Mucosa of rectum (tissue), 2 donors: ENCODE results near the gene SASH1.

ENCODE experiments used
- H3K27ac ChIP-seq, 2 donors: one replicate each; pipeline ENCODE4 v1.7.0; 2013; ENCODE audit warnings: inconsistent platforms in 2 of 2, low read depth in 2 of 2, low read length in 2 of 2
- H3K27me3 ChIP-seq, 2 donors: one replicate each; pipeline ENCODE4 v1.7.0; 2013; ENCODE audit warnings: low read length in 2 of 2; ENCODE audit not compliant: control insufficient read depth in 2 of 2, insufficient read depth in 2 of 2
- H3K36me3 ChIP-seq, 2 donors: one replicate each; pipeline ENCODE4 v1.7.0; 2013; ENCODE audit warnings: low read length in 2 of 2; ENCODE audit not compliant: control insufficient read depth in 2 of 2, insufficient read depth in 2 of 2
- H3K4me1 ChIP-seq, 2 donors: one replicate each; pipeline ENCODE4 v1.7.0; 2013; ENCODE audit warnings: low read length in 2 of 2, mild to moderate bottlenecking in 1 of 2; ENCODE audit not compliant: control insufficient read depth in 2 of 2, insufficient read depth in 2 of 2
- H3K4me3 ChIP-seq, 2 donors: one replicate each; pipeline ENCODE4 v1.7.0; 2013; ENCODE audit warnings: low read length in 2 of 2
- H3K9ac ChIP-seq, 2 donors: one replicate each; pipeline ENCODE4 v1.7.0; 2013; ENCODE audit warnings: low read length in 2 of 2, low read depth in 1 of 2, mild to moderate bottlenecking in 1 of 2
- H3K9me3 ChIP-seq, 2 donors: one replicate each; pipeline ENCODE4 v1.7.0; 2013; ENCODE audit warnings: low read length in 2 of 2; ENCODE audit not compliant: control insufficient read depth in 2 of 2
- donor health status: healthy.
- donor health status: Normal muscosa, but diverticular disease.

The SASH1 gene

DNA sequence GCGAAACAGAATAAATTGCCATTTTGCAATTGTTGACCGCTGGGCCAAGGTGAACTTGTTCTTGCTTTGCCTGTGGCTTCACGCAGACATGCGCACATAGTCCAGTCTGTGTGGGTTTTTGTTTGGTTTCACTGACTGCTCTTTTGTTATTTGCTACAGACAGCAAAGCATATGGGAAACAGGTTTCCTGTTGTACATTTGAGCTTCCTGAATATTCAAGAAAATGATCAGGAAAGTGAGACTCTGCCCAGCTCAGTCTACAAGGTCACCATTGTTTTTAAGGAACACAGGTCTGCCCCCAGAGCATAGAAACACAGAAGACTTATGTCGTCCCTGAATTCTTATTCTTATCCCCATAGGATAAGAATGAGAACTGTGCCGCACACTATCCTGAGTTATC, 55.6 kb downstream of the SASH1 start:
- no peaks in the 10 kb centered on the region for H3K9me3 ChIP-seq
- H3K9ac ChIP-seq = no peak overlapping the region
- no peaks in the 10 kb centered on the region for H3K27me3 ChIP-seq
- no peak overlapping the region for H3K4me3 ChIP-seq
- H3K4me1 ChIP-seq = no peaks in the 10 kb centered on the region
- no peaks in the 10 kb centered on the region for H3K36me3 ChIP-seq
- no peak overlapping the region for H3K27ac ChIP-seq

DNA sequence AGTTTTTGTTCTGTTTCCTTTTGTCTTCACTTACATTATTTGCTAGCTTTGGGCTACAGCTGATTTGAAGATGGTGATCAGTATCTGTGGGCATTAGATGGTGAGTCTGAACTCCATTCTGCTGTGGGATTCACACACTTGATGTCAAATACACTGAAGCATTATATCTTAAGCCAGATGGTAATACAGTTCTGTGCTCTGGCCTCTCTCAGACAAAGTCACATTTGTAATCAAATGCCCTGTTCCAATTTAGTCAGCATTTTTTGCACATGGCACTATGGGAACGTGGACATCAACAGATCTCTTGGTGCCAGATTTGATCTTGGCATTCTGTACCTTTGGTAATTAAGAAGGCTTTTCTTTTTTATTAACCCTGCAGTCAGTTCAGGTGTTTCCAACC, 56.0 kb downstream of the SASH1 start:
- Histone ChIP-seq H3K36me3 (no peaks in the 10 kb centered on the region), H3K27ac (no peak overlapping the region), H3K4me1 (no peaks in the 10 kb centered on the region), H3K4me3 (no peak overlapping the region), H3K27me3 (no peaks in the 10 kb centered on the region), H3K9ac (no peak overlapping the region), H3K9me3 (no peaks in the 10 kb centered on the region)

DNA sequence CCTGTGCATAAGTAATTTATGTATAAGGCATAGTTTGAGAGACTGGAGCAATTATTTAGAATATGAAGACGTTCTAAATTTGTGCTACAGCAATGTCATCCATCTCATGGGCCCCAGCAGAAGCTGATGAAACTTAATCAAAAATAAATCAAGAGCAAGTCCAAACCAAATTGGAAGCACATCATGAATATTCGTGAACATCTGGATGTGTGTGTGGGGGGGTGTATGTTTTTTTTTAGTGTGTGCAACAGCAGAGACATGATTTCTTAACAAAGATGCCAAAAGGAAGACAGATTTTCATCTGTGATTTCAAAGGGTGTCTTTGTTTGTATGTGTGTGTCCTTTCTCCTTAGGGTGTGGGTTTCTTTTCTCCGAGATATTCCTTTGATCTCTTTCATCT, 58.9 kb downstream of the SASH1 start:
- no peak overlapping the region for H3K4me3 ChIP-seq
- H3K9me3 ChIP-seq = no peaks in the 10 kb centered on the region
- peaks cover 0 to 2% of the 10 kb centered on the region in 2 donors for H3K4me1 ChIP-seq
- no peak overlapping the region for H3K27ac ChIP-seq
- H3K9ac ChIP-seq = no peak overlapping the region
- no peaks in the 10 kb centered on the region for H3K27me3 ChIP-seq
- H3K36me3 ChIP-seq = no peaks in the 10 kb centered on the region

- H3K36me3 ChIP-seq = no peaks in the 10 kb centered on the region
- H3K27me3 ChIP-seq = no peaks in the 10 kb centered on the region
- no peak overlapping the region for H3K27ac ChIP-seq
- no peak overlapping the region for H3K4me3 ChIP-seq
- peaks cover 0 to 2% of the 10 kb centered on the region in 2 donors for H3K4me1 ChIP-seq
- H3K9ac ChIP-seq = no peak overlapping the region
- no peaks in the 10 kb centered on the region for H3K9me3 ChIP-seq
Observed at GRCh38 chr6:148404456-148405054, 61.9 kb downstream of the SASH1 start.

GRCh38 chr6:148405894-148406293, 63.3 kb downstream of the SASH1 start:
- H3K9me3 ChIP-seq = no peaks in the 10 kb centered on the region
- H3K4me3 ChIP-seq = no peak overlapping the region
- no peaks in the 10 kb centered on the region for H3K27me3 ChIP-seq
- no peak overlapping the region for H3K27ac ChIP-seq
- H3K9ac ChIP-seq = no peak overlapping the region
- no peaks in the 10 kb centered on the region for H3K36me3 ChIP-seq
- H3K4me1 ChIP-seq = peaks cover 0 to 2% of the 10 kb centered on the region in 2 donors

GRCh38 chr6:148406579-148407371, 64.1 kb downstream of the SASH1 start:
- Histone ChIP-seq H3K9me3 (no peaks in the 10 kb centered on the region), H3K4me3 (no peak overlapping the region), H3K27me3 (no peaks in the 10 kb centered on the region), H3K4me1 (peaks cover 0 to 2% of the 10 kb centered on the region in 2 donors), H3K27ac (no peak overlapping the region), H3K36me3 (no peaks in the 10 kb centered on the region), H3K9ac (no peak overlapping the region)

DNA sequence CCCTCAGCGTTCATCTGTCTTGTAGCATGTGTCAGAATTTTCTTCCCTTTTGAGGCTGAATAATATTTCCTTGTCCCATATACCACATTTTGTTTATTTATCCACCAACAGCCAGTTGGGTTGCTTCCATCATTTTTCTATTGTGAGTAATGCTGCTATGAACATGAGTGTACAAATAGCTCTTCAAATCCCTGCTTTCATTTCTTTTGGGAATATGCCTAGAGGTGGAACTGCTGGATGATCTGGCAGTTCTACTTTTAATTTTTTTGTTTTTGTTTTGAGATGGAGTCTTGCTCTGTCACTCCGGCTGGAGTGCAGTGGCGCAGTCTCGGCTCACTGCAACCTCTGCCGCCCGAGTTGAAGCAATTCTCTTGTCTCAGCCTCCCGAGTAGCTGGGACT, 64.7 kb downstream of the SASH1 start:
- no peak overlapping the region for H3K4me3 ChIP-seq
- H3K36me3 ChIP-seq = no peaks in the 10 kb centered on the region
- H3K9me3 ChIP-seq = no peaks in the 10 kb centered on the region
- H3K27ac ChIP-seq = no peak overlapping the region
- no peaks in the 10 kb centered on the region for H3K27me3 ChIP-seq
- no peak overlapping the region for H3K9ac ChIP-seq
- H3K4me1 ChIP-seq = peaks cover 0 to 2% of the 10 kb centered on the region in 2 donors

DNA sequence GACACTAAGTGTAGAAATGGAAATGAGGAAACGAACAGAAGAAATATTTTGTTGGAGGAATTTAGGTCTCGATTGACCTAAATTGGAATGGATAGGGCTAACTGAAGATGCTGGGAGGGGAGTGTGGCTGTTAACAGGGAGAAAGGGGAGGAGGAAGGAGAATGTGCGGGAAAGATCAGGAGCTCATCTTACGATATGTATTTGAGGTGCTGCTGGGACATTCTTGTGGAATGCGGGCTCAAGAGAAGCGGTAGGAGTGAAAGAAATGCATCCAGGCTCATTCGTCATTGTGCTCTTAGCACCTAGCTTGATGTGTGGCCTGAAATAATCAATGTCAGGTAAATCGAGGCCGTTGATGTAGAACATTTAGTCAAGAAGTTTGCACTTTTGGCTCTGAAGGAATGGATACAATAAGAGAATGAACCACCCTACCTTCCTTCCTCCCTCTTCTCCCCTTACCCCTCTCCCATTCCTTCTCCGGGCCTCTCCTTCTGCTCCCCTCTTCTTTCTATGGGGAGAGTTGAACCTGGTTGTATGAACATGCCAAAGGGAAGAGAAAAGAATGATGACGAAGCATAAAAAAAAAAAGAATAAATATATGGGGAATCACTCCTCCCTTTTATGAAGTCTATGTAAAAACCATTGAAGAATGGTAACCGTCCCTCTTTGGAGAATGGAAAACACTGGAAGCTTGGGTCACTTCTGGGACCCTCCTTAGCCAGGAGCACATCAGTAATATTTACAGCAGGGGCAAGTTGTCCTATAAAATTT, 70.9 kb downstream of the SASH1 start:
- Histone ChIP-seq H3K27ac (no peak overlapping the region), H3K36me3 (no peaks in the 10 kb centered on the region), H3K9ac (no peak overlapping the region), H3K4me1 (no peaks in the 10 kb centered on the region), H3K4me3 (no peak overlapping the region), H3K27me3 (no peaks in the 10 kb centered on the region), H3K9me3 (no peaks in the 10 kb centered on the region)

DNA sequence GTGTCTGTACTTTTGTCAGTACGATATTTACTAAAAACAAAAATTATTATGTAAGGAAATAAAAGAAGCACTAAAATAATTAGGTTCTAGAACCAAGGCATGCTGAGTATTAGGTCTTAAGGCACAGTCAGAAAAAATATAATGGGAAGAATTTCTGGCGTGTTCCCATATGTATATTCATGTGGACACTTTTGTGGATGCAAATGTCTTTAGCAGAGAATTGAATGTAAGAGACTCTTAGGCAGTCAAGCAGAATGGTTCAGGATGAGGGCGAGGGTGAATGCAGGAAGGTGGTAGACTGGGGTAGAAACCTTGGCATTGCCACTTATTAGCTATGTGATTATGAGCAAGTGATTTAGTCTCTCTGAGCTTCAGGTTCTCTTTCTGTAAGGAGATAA, 71.5 kb downstream of the SASH1 start:
- Histone ChIP-seq H3K9me3 (no peaks in the 10 kb centered on the region), H3K27me3 (no peaks in the 10 kb centered on the region), H3K36me3 (no peaks in the 10 kb centered on the region), H3K27ac (no peak overlapping the region), H3K9ac (no peak overlapping the region), H3K4me3 (no peak overlapping the region), H3K4me1 (no peaks in the 10 kb centered on the region)

- Histone ChIP-seq H3K36me3 (no peaks in the 10 kb centered on the region), H3K27me3 (no peaks in the 10 kb centered on the region), H3K27ac (no peak overlapping the region), H3K9ac (no peak overlapping the region), H3K9me3 (no peaks in the 10 kb centered on the region), H3K4me1 (no peaks in the 10 kb centered on the region), H3K4me3 (no peak overlapping the region)
Observed at GRCh38 chr6:148414836-148415235, 72.2 kb downstream of the SASH1 start.
